K562 (cell line): Measurements from ENCODE around the gene ANO8. TPM values are rescaled to one million over a fixed set of nuclear protein-coding genes. Genes with fewer than 3 reads are reported as not detected.

ENCODE experiments used
- CBFA2T2 ChIP-seq: fragments of 450-650 bp; conservative IDR thresholded peaks from 2 replicates; pipeline ENCODE4 v1.6.1; 2017; ENCODE audit warnings: mild to moderate bottlenecking
- CCNT2 ChIP-seq: IDR thresholded peaks from 2 replicates; pipeline ENCODE4 v1.6.1; 2011; ENCODE audit warnings: borderline replicate concordance, low read depth, mild to moderate bottlenecking, moderate library complexity, mixed read lengths, low read length; ENCODE audit not compliant: insufficient read length; ENCODE audit errors: extremely low read depth
- COPS2 ChIP-seq: fragments of 450-650 bp; conservative IDR thresholded peaks from 2 replicates; pipeline ENCODE4 v1.6.1; 2016; ENCODE audit warnings: mild to moderate bottlenecking, moderate library complexity
- CTCF ChIP-seq, 3 experiments: IDR thresholded peaks in 2 of 3; conservative IDR thresholded peaks in 1 of 3; 2 replicates each; pipeline ENCODE4 v1.5.1; 2011 to 2012; ENCODE audit warnings: low read length in 3 of 3, mild to moderate bottlenecking in 3 of 3, control low read depth in 2 of 3, improper control_type of control experiment in 1 of 3, inconsistent platforms in 1 of 3, low read depth in 1 of 3, mixed read lengths in 1 of 3, moderate library complexity in 1 of 3; ENCODE audit not compliant: insufficient read depth in 2 of 3
- ESRRB ChIP-seq: fragments of 250-450 bp; sonication (Bioruptor Pico); IDR thresholded peaks from 2 replicates; pipeline ENCODE4 v1.5.0; 2020; ENCODE audit warnings: mild to moderate bottlenecking, moderate library complexity, borderline replicate concordance
- GTF2E2 ChIP-seq: fragments of 200-800 bp; sonication (Bioruptor generic); IDR thresholded peaks from 2 replicates; pipeline ENCODE4 v1.6.1; 2016; ENCODE audit warnings: missing genetic modification characterization, missing compliant biosample characterization
- HMGN3 ChIP-seq: IDR thresholded peaks from 2 replicates; pipeline ENCODE4 v1.6.1; 2011; ENCODE audit warnings: borderline replicate concordance, low read depth, mild to moderate bottlenecking, mixed read lengths, low read length; ENCODE audit not compliant: insufficient read length; ENCODE audit errors: extremely low read depth
- HOMEZ ChIP-seq: fragments of 250-450 bp; sonication (Bioruptor Pico); IDR thresholded peaks from 2 replicates; pipeline ENCODE4 v1.4.0; 2020; ENCODE audit warnings: mild to moderate bottlenecking, moderate library complexity
- KAT2B ChIP-seq: IDR thresholded peaks from one replicate; pipeline ENCODE4 v1.6.1; 2012; ENCODE audit warnings: low read depth, mild to moderate bottlenecking, control low read depth, inconsistent platforms, low read length, moderate library complexity
- MAFK ChIP-seq: IDR thresholded peaks from 2 replicates; pipeline ENCODE4 v1.6.1; 2011; ENCODE audit warnings: low read length, improper control_type of control experiment
- MBD2 ChIP-seq: sonication (generic); IDR thresholded peaks from 2 replicates; pipeline ENCODE4 v1.6.1; 2016; ENCODE audit warnings: low read depth, borderline replicate concordance
- MCM7 ChIP-seq, 2 experiments: fragments of 450-650 bp; IDR thresholded peaks; 2 replicates each; pipeline ENCODE4 v1.6.1; 2016 to 2018
- NFIC ChIP-seq: fragments of 450-650 bp; IDR thresholded peaks from 2 replicates; pipeline ENCODE4 v1.6.1; 2017; ENCODE audit warnings: mild to moderate bottlenecking, inconsistent platforms
- NR2F6 ChIP-seq: fragments of 450-650 bp; formaldehyde crosslinking; IDR thresholded peaks from 2 replicates; pipeline ENCODE4 v1.4.0; 2020; ENCODE audit warnings: mild to moderate bottlenecking
- PREB ChIP-seq: sonication (generic); formaldehyde crosslinking; IDR thresholded peaks from 2 replicates; pipeline ENCODE4 v1.8.1; 2023; ENCODE audit warnings: mild to moderate bottlenecking, missing genetic modification reagents
- PTBP1 ChIP-seq: fragments of 200-400 bp; formaldehyde crosslinking; IDR thresholded peaks from 2 replicates; pipeline ENCODE4 v1.6.1; 2017; ENCODE audit warnings: low read depth, low read length
- TBP ChIP-seq: optimal IDR thresholded peaks from 2 replicates; pipeline ENCODE3; 2011; ENCODE audit warnings: low read depth, low read length, improper control_type of control experiment
- TCF15 ChIP-seq: fragments of 250-450 bp; sonication (Bioruptor Pico); IDR thresholded peaks from 2 replicates; pipeline ENCODE4 v1.8.0; 2022; ENCODE audit warnings: moderate library complexity, mild to moderate bottlenecking, inconsistent platforms
- TCF7L2 ChIP-seq: fragments of 150-350 bp; IDR thresholded peaks from 2 replicates; pipeline ENCODE4 v1.6.1; 2016; ENCODE audit warnings: low read depth, mild to moderate bottlenecking, low read length, moderate library complexity
- TFAP4 ChIP-seq: sonication (generic); formaldehyde crosslinking; IDR thresholded peaks from 2 replicates; pipeline ENCODE4 v1.8.0; 2022; ENCODE audit warnings: missing genetic modification reagents, mild to moderate bottlenecking, moderate library complexity, borderline replicate concordance
- ZNF197 ChIP-seq: fragments of 200-800 bp; sonication (Bioruptor generic); IDR thresholded peaks from 2 replicates; pipeline ENCODE4 v1.6.1; 2016; ENCODE audit warnings: low read depth, missing genetic modification characterization, missing compliant biosample characterization
- polyA plus RNA-seq, 8 experiments: library from polyadenylated mRNA; depleted of rRNA in 4 of 8; stranded (reverse) in 5 of 8; unstranded in 3 of 8; fragments of >200 nt; fragmentation: Nextera tagmentation in 2 of 8; fragmentation: Illumina TruSeq in 1 of 8; extraction: Ambion mirVana in 2 of 8; extraction: Trizol in 1 of 8; gene quantifications; 2 replicates each; pipeline versions ENCODE4 v1.2.1 to v1.2.3, GENCODE V29; 2011 to 2014; ENCODE audit warnings: inconsistent platforms in 1 of 8, missing spikeins in 1 of 8
- total RNA-seq, 7 experiments: library from RNA; depleted of rRNA in 6 of 7; stranded (reverse); fragments of >200 nt in 6 of 7; fragmentation: Illumina TruSeq in 2 of 7; extraction: Trizol in 2 of 7; gene quantifications; 2 replicates each; pipeline versions ENCODE4 v1.2.1 to v1.2.3, GENCODE V29; 2011 to 2021; ENCODE audit warnings: low replicate concordance in 1 of 7

Gene ANO8
- total and polyA plus RNA-seq, 9 of the 15 experiments (the other 6 are each of a cell fraction or from before 2014, with no cell fraction given): 0.07 to 7.6 (median 2.3) TPM; not detected in 1

- peak; percentile 43 for TF ChIP-seq CCNT2
- no peak for TF ChIP-seq GTF2E2 (tag)
- no peak for TF ChIP-seq TBP
- no peak for TF ChIP-seq PREB (CRISPR knock-in tag)
- no peak for TF ChIP-seq COPS2
- TF ChIP-seq NFIC: 0 out of 2 replicates have a peak, but pooled peaks have one; percentile 11
- TF ChIP-seq TFAP4: peak; percentile 73
- TF ChIP-seq ESRRB (CRISPR knock-in tag): no peak
- no peak for TF ChIP-seq PTBP1
- TF ChIP-seq TCF7L2: no peak
- TF ChIP-seq MBD2: no peak
- no peak for TF ChIP-seq KAT2B
- peak; percentile 72 for TF ChIP-seq HMGN3
- TF ChIP-seq ZNF197 (CRISPR knock-in tag): no peak
- 0 out of 2 replicates have a peak, but pooled peaks have one; percentile 18 for TF ChIP-seq MAFK
- TF ChIP-seq NR2F6 (CRISPR knock-in tag): no peak
- TF ChIP-seq TCF15 (CRISPR knock-in tag): no peak
- TF ChIP-seq CBFA2T2: no peak
- TF ChIP-seq CTCF (IDR thresholded peaks at IDR 0.05 in 2 of 3, conservative IDR thresholded peaks at IDR 0.05 in 1 of 3; ENCODE audit: insufficient read depth in 2 of 3, low read depth in 1 of 3, low read length in 3 of 3): peak; percentile 88 to 96 (median 91)
- no peak for TF ChIP-seq MCM7 (IDR thresholded peaks at IDR 0.05)
- no peak for TF ChIP-seq HOMEZ
Measured at GRCh38 chr19:17292301-17293074, 42.2 kb downstream of the ANO8 start (continued).
